ENCODE results near the gene DUSP3. TPM values are rescaled to one million over a fixed set of nuclear protein-coding genes. Genes with fewer than 3 reads are reported as not detected.

DUSP3 gene
- total and polyA plus RNA-seq, 2 of the 13 experiments (the other 11 are each of a cell fraction or from before 2014, with no cell fraction given): 60.0 to 71.5 TPM

DNA sequence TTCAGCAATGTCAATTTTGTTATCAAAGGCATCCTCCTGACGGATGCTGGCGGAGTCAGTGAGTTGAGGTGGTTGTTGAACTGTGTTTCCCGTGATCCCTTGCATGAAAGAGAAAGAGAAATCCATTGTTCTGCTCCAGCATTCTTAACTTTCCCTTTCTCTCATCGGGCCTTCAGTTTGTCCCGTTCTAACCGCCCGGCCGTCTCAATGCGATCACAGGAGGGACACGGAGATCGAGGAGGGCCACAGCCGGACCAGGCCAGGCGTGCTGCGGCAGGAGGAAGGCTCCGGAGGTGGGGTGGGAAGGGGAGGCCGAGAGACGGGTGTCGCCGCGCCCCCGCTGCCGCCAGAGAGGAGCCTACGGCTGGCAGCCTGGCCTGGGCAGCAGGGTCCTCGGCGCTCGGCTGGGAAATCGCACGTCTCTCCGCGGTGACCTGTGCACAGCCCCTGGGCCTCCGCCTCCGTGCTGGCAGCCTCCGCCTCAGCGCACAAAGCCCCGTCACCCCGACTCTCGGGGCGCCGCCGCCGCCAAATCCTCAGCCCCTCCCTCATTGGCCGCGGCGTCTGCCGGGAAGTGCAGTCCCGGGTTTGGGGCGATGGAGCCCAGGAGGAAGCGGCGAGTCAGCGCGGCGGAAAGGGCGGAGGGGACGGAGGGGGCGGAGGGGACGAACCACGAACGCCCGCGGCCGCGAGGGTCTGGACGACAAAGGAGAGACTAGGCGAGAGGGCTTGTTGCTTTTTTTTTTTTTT lies 58.3 kb downstream of the DUSP3 start (continued):
- TF ChIP-seq PCBP1 (IDR thresholded peaks at IDR 0.05; ENCODE audit: borderline replicate concordance, low read depth, low read length) (no peak), MBD4 (IDR thresholded peaks at IDR 0.05; ENCODE audit: borderline replicate concordance, low read length) (no peak), ERF (CRISPR knock-in tag; IDR thresholded peaks at IDR 0.05) (no peak), HHEX (CRISPR knock-in tag; IDR thresholded peaks at IDR 0.05) (no peak), HOXA7 (CRISPR knock-in tag; IDR thresholded peaks at IDR 0.05) (no peak), ZFYVE20 (CRISPR knock-in tag; IDR thresholded peaks at IDR 0.05; ENCODE audit: borderline replicate concordance, low read depth) (no peak; the same call in 1 of the 2 replicates), ARID4A (CRISPR knock-in tag; IDR thresholded peaks at IDR 0.05; ENCODE audit: borderline replicate concordance) (peak; percentile 80; the same call in 1 of the 2 replicates), ZNF572 (CRISPR knock-in tag; IDR thresholded peaks at IDR 0.05) (0 out of 2 replicates have a peak, but pooled peaks have one; percentile 30), ZNF615 (CRISPR knock-in tag; IDR thresholded peaks at IDR 0.05; ENCODE audit: borderline replicate concordance) (no peak), NR1H2 (CRISPR knock-in tag; IDR thresholded peaks at IDR 0.05; ENCODE audit: borderline replicate concordance, low read depth) (peak; percentile 36; the same call in 1 of the 2 replicates), HMG20A (CRISPR knock-in tag; IDR thresholded peaks at IDR 0.05; ENCODE audit: borderline replicate concordance) (no peak), NONO (IDR thresholded peaks at IDR 0.05) (no peak), NONO (CRISPR knock-in tag; conservative IDR thresholded peaks at IDR 0.05) (peak; percentile 74), ZNF282 (IDR thresholded peaks at IDR 0.05; ENCODE audit: partially characterized antibody) (no peak), HNRNPLL (IDR thresholded peaks at IDR 0.05; ENCODE audit: low read depth, low read length, poor library complexity, severe bottlenecking) (peak; percentile 76), ZNF614 (CRISPR knock-in tag; IDR thresholded peaks at IDR 0.05; ENCODE audit: borderline replicate concordance) (no peak; the same call in 1 of the 2 replicates), YEATS2 (CRISPR knock-in tag; IDR thresholded peaks at IDR 0.05; ENCODE audit: borderline replicate concordance) (no peak), NFIC (IDR thresholded peaks at IDR 0.05; ENCODE audit: low read length) (no peak), ZFP1 (CRISPR knock-in tag; IDR thresholded peaks at IDR 0.05) (no peak), NBN (conservative IDR thresholded peaks at IDR 0.05) (no peak), ZNF20 (CRISPR knock-in tag; IDR thresholded peaks at IDR 0.05) (no peak), ZC3H4 (CRISPR knock-in tag; IDR thresholded peaks at IDR 0.05; ENCODE audit: borderline replicate concordance) (no peak), ZNF550 (CRISPR knock-in tag; IDR thresholded peaks at IDR 0.05; ENCODE audit: borderline replicate concordance) (no peak), ZNF652 (CRISPR knock-in tag; IDR thresholded peaks at IDR 0.05; ENCODE audit: borderline replicate concordance, low read depth) (no peak)
- TF ChIP-seq, protein P1, sequence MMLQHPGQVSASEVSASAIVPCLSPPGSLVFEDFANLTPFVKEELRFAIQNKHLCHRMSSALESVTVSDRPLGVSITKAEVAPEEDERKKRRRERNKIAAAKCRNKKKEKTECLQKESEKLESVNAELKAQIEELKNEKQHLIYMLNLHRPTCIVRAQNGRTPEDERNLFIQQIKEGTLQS (CRISPR knock-in tag; IDR thresholded peaks at IDR 0.05): no peak
- TF ChIP-seq, protein P2, sequence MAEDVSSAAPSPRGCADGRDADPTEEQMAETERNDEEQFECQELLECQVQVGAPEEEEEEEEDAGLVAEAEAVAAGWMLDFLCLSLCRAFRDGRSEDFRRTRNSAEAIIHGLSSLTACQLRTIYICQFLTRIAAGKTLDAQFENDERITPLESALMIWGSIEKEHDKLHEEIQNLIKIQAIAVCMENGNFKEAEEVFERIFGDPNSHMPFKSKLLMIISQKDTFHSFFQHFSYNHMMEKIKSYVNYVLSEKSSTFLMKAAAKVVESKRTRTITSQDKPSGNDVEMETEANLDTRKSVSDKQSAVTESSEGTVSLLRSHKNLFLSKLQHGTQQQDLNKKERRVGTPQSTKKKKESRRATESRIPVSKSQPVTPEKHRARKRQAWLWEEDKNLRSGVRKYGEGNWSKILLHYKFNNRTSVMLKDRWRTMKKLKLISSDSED (CRISPR knock-in tag; IDR thresholded peaks at IDR 0.05): no peak
